GM19025 (cell line): ENCODE data around the gene ERCC2.

Experiments used
- ATAC-seq: cut with Tn5 transposase; IDR thresholded peaks from one replicate; pipeline ENCODE4 v1.9.1; 2021; ENCODE audit warnings: mild to moderate bottlenecking, low read depth, moderate library complexity; ENCODE audit not compliant: unreplicated experiment

The ERCC2 gene

GRCh38 chr19:45356760-45357444 lies 13.5 kb downstream of the ERCC2 start:
- no peak for ATAC-seq

- no peak for ATAC-seq
Observed at GRCh38 chr19:45355910-45356309, 14.5 kb downstream of the ERCC2 start.

GRCh38 chr19:45355402-45355801 lies 15.0 kb downstream of the ERCC2 start:
- no peak for ATAC-seq

- no peak for ATAC-seq
Observed at GRCh38 chr19:45354241-45354842, 16.0 kb downstream of the ERCC2 start.

- ATAC-seq = no peak
Observed at GRCh38 chr19:45352914-45353796, 17.2 kb downstream of the ERCC2 start.

GRCh38 chr19:45352471-45352870 lies 17.9 kb downstream of the ERCC2 start:
- ATAC-seq = no peak

- no peak for ATAC-seq
Observed at GRCh38 chr19:45352062-45352461, 18.3 kb downstream of the ERCC2 start.

GRCh38 chr19:45351401-45351952 lies 18.9 kb downstream of the ERCC2 start:
- no peak for ATAC-seq

- ATAC-seq = no peak
Observed at GRCh38 chr19:45350477-45351058, 19.8 kb downstream of the ERCC2 start.

GRCh38 chr19:45349430-45349941 lies 20.9 kb downstream of the ERCC2 start:
- ATAC-seq = no peak

- ATAC-seq = no peak
Observed at GRCh38 chr19:45349126-45349415, 21.3 kb downstream of the ERCC2 start.

- no peak for ATAC-seq
Observed at GRCh38 chr19:45348367-45349125, 21.8 kb downstream of the ERCC2 start.

- no peak for ATAC-seq
Observed at GRCh38 chr19:45347570-45348366, 22.6 kb downstream of the ERCC2 start.

- ATAC-seq = no peak
Observed at GRCh38 chr19:45346449-45346848, 23.9 kb downstream of the ERCC2 start.

- ATAC-seq = no peak
Observed at GRCh38 chr19:45345506-45345860, 24.9 kb downstream of the ERCC2 start.

- ATAC-seq = no peak
Observed at GRCh38 chr19:45344621-45345505, 25.5 kb downstream of the ERCC2 start.

- ATAC-seq = no peak
Observed at GRCh38 chr19:45342911-45343310, 27.5 kb downstream of the ERCC2 start.

GRCh38 chr19:45340899-45341453 lies 29.4 kb downstream of the ERCC2 start:
- ATAC-seq = no peak
